Mesothelial cell of epicardium (in vitro differentiated cells): Measurements from ENCODE around the gene OR5A2. TPM values are rescaled to one million over a fixed set of nuclear protein-coding genes. Genes with fewer than 3 reads are reported as not detected.

Experiments
- DNase-seq, 2 experiments: peaks; one replicate each; pipeline ENCODE4 v3.0.0; 2021; ENCODE audit warnings: low spot score in 2 of 2; ENCODE audit not compliant: unreplicated experiment in 2 of 2
- H3K27ac Mint-ChIP-seq: 2 replicates; pipeline ENCODE4 v1.8.0; 2021; ENCODE audit warnings: mixed read lengths
- H3K27me3 Mint-ChIP-seq: 2 replicates; pipeline ENCODE4 v1.8.0; 2021; ENCODE audit warnings: low read depth, mixed read lengths
- H3K36me3 Mint-ChIP-seq: 2 replicates; pipeline ENCODE4 v1.8.0; 2021; ENCODE audit warnings: mixed read lengths
- H3K4me1 Mint-ChIP-seq: 2 replicates; pipeline ENCODE4 v1.8.0; 2021; ENCODE audit warnings: mixed read lengths
- H3K4me3 Mint-ChIP-seq: 2 replicates; pipeline ENCODE4 v1.8.0; 2021; ENCODE audit warnings: mild to moderate bottlenecking, moderate library complexity, mixed read lengths
- H3K9me3 Mint-ChIP-seq: 2 replicates; pipeline ENCODE4 v1.8.0; 2021; ENCODE audit warnings: mixed read lengths
- total RNA-seq: library from RNA; stranded (reverse); gene quantifications from 3 replicates; pipeline ENCODE4 v1.2.1, GENCODE V29; 2021
- TF ChIP-seq, protein P1 (sequence below): fragments of 200-600 bp; sonication (generic); IDR thresholded peaks from one replicate; pipeline ENCODE4 v1.5.0; 2021; ENCODE audit warnings: antibody characterized with exemption; ENCODE audit not compliant: unreplicated experiment

OR5A2 gene
- total RNA-seq, result not detected in 3 replicates

- H3K27me3 Mint-ChIP-seq, result no peaks in the 10 kb centered on the region
- TF ChIP-seq, protein P1, sequence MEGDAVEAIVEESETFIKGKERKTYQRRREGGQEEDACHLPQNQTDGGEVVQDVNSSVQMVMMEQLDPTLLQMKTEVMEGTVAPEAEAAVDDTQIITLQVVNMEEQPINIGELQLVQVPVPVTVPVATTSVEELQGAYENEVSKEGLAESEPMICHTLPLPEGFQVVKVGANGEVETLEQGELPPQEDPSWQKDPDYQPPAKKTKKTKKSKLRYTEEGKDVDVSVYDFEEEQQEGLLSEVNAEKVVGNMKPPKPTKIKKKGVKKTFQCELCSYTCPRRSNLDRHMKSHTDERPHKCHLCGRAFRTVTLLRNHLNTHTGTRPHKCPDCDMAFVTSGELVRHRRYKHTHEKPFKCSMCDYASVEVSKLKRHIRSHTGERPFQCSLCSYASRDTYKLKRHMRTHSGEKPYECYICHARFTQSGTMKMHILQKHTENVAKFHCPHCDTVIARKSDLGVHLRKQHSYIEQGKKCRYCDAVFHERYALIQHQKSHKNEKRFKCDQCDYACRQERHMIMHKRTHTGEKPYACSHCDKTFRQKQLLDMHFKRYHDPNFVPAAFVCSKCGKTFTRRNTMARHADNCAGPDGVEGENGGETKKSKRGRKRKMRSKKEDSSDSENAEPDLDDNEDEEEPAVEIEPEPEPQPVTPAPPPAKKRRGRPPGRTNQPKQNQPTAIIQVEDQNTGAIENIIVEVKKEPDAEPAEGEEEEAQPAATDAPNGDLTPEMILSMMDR, result no peak
- peaks cover 22% of the 10 kb centered on the region for H3K4me1 Mint-ChIP-seq
- no peak within 1 kb of the TSS for H3K27ac Mint-ChIP-seq
- H3K9me3 Mint-ChIP-seq, result no peaks in the 10 kb centered on the region
- H3K4me3 Mint-ChIP-seq, result no peak within 1 kb of the TSS
- no peaks in the 10 kb centered on the region for H3K36me3 Mint-ChIP-seq
- no peak for DNase-seq
Measured at GRCh38 chr11:59426361-59427067, at the start of gene OR5A2. Gene OR5A2, minus strand, starts transcription at chr11:59426413. Its CDS starts 3,460 bp downstream, at chr11:59422953.

- Mint-ChIP-seq H3K27me3 (peaks cover 17% of the 10 kb centered on the region), H3K9me3 (no peaks in the 10 kb centered on the region), H3K36me3 (no peaks in the 10 kb centered on the region), H3K4me1 (no peaks in the 10 kb centered on the region), H3K4me3 (no peak overlapping the region), H3K27ac (no peak overlapping the region)
- TF ChIP-seq, protein P1, result no peak
- no peak for DNase-seq
Measured at GRCh38 chr11:59475176-59475575, 49.0 kb upstream of the OR5A2 start.

DNA sequence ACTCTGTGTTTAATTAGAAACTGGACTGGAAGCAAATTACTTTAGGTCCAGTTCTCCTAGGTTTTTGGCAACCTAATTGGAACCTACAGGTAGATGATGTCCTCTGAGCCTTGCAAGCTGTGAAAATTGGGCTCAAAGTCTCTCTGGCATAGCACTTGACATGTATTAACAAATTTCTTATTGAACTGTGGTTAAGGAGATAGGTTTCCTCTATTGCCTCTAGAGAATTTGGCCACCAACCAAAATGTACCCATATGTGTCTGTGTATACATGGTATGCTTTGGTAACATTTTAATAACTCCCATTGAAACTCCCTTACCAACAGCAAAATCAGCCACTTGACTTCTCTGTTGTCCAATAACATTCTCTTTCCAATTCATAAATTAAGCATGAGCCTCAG, 46.8 kb upstream of the OR5A2 start, which contains the start of gene OR4D10:
OR4D10 (plus strand) TSS at position 301 of the 400 bp plus-strand sequence. CDS start 4,115 bp downstream, outside the sequence.
- no peaks in the 10 kb centered on the region for H3K9me3 Mint-ChIP-seq
- H3K36me3 Mint-ChIP-seq, result no peaks in the 10 kb centered on the region
- H3K27ac Mint-ChIP-seq, result no peak within 1 kb of the TSS
- DNase-seq, result no peak
- H3K4me3 Mint-ChIP-seq, result no peak within 1 kb of the TSS
- H3K4me1 Mint-ChIP-seq, result no peaks in the 10 kb centered on the region
- TF ChIP-seq, protein P1, result no peak
- peaks cover 13% of the 10 kb centered on the region for H3K27me3 Mint-ChIP-seq

- peaks cover 4% of the 10 kb centered on the region for H3K9me3 Mint-ChIP-seq
- TF ChIP-seq, protein P1, result no peak
- H3K27ac Mint-ChIP-seq, result no peak overlapping the region
- no peaks in the 10 kb centered on the region for H3K36me3 Mint-ChIP-seq
- H3K27me3 Mint-ChIP-seq, result no peaks in the 10 kb centered on the region
- no peak for DNase-seq
- H3K4me1 Mint-ChIP-seq, result no peaks in the 10 kb centered on the region
- no peak overlapping the region for H3K4me3 Mint-ChIP-seq
Measured at GRCh38 chr11:59463190-59463641, 37.0 kb upstream of the OR5A2 start.

DNA sequence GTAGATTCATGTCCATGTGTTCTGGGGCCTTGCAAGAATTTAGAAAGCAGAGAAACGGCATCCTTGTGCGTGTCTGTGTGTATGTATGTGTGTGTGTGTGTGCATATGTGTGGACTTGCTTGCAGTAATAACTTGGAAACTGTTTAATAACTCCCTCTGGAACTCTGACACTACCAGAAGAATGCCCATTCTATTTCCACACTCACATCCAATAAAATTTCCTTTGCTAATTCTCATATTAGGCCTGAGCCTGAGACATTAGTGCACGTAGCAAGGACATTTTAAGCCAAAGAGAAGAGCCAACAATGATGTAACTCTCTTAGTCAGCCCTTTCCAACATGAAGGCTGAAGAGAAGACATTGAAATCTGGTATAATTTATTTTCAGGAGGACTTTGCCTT, 33.7 kb upstream of the OR5A2 start:
- Mint-ChIP-seq H3K27ac (no peak overlapping the region), H3K4me1 (no peaks in the 10 kb centered on the region), H3K4me3 (no peak overlapping the region), H3K9me3 (peaks cover 1% of the 10 kb centered on the region), H3K27me3 (no peaks in the 10 kb centered on the region), H3K36me3 (no peaks in the 10 kb centered on the region)
- TF ChIP-seq, protein P1, result no peak
- DNase-seq, result no peak
